HG03342 (cell line): ENCODE results near the gene SGO2.

Source experiments
- ATAC-seq: cut with Tn5 transposase; IDR thresholded peaks from one replicate; pipeline ENCODE4 v1.9.1; 2021; ENCODE audit warnings: mild to moderate bottlenecking, moderate library complexity; ENCODE audit not compliant: unreplicated experiment

Gene SGO2, protein sequence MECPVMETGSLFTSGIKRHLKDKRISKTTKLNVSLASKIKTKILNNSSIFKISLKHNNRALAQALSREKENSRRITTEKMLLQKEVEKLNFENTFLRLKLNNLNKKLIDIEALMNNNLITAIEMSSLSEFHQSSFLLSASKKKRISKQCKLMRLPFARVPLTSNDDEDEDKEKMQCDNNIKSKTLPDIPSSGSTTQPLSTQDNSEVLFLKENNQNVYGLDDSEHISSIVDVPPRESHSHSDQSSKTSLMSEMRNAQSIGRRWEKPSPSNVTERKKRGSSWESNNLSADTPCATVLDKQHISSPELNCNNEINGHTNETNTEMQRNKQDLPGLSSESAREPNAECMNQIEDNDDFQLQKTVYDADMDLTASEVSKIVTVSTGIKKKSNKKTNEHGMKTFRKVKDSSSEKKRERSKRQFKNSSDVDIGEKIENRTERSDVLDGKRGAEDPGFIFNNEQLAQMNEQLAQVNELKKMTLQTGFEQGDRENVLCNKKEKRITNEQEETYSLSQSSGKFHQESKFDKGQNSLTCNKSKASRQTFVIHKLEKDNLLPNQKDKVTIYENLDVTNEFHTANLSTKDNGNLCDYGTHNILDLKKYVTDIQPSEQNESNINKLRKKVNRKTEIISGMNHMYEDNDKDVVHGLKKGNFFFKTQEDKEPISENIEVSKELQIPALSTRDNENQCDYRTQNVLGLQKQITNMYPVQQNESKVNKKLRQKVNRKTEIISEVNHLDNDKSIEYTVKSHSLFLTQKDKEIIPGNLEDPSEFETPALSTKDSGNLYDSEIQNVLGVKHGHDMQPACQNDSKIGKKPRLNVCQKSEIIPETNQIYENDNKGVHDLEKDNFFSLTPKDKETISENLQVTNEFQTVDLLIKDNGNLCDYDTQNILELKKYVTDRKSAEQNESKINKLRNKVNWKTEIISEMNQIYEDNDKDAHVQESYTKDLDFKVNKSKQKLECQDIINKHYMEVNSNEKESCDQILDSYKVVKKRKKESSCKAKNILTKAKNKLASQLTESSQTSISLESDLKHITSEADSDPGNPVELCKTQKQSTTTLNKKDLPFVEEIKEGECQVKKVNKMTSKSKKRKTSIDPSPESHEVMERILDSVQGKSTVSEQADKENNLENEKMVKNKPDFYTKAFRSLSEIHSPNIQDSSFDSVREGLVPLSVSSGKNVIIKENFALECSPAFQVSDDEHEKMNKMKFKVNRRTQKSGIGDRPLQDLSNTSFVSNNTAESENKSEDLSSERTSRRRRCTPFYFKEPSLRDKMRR

DNA sequence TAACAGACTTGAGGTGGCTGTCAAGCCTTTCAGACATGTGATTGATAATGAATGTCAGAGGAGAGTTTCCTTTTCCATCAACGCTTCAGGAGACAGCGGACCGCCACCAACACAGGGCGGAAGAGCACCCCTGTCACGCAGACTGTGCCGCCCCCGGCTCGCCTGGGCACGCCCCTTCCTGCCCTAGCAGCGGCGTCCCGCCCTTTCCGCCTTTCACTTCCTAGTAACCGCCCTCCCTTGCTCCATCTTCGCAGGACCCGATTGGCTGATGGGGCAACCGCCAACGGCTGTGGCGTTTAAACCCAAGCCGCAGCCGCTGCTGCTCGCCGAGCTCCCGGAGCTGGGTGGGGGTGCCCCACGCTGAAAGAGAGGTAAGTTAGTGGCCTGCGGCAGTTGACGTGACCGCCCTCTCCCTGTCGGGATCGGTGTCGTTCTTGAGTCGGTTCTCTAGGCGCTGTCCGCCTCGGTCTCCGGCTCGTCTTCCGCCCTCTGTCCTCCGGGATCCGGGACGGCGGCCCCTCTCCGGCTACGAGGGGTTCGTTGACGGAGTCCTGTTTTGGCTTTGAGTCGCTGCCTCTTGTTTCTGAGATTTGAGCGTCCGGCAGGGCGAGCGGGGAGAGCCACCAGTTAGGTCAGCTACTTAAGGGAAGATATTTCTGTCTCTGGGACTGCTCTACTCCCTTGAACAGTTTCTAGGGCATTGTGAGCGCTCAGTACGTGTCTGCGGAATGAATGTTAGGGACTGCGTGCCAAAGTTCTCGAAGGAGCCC lies at the start of gene SGO2:
Gene SGO2 (plus strand): TSS at position 326 of the 770 bp plus-strand sequence. CDS start 6,769 bp downstream, outside the sequence.
- ATAC-seq = peak; percentile 100

GRCh38 chr2:200476836-200477235 lies 49.2 kb upstream of the SGO2 start:
- no peak for ATAC-seq

- ATAC-seq = no peak
These were observed 48.3 kb upstream of the SGO2 start for GRCh38 chr2:200477667-200478131.

DNA sequence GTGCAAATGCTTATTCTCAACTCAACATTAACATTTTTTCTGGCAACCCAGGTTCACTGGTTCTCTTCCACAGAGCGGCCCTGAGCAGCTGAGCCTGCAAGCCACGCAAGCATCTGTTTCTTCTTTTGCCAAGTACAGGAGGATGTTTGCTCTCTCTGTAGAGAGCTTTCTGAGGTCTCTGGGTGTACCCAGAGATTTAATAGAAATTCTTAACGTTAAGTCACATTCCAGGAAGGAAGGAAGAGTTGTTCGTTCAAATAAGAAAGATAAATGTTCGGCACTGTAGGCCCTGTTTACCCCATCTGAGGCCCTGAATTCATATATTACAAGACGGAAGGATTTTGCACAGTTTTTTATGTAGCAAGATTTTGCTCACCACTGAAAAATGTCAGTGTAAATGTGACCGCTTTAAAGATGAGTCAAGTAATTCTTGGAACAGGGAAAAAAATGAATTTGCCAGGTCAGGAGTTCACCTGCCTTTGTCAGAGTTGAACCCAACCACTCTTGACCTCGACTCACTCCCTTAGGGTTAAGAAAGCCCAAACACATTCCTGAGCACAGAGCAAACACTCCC lies 46.2 kb upstream of the SGO2 start:
- ATAC-seq = no peak

GRCh38 chr2:200482194-200482593 lies 43.8 kb upstream of the SGO2 start:
- peak; percentile 47 for ATAC-seq

GRCh38 chr2:200483729-200484198 lies 42.2 kb upstream of the SGO2 start:
- peak; percentile 74 for ATAC-seq

GRCh38 chr2:200484934-200485333 lies 41.1 kb upstream of the SGO2 start:
- ATAC-seq = no peak

DNA sequence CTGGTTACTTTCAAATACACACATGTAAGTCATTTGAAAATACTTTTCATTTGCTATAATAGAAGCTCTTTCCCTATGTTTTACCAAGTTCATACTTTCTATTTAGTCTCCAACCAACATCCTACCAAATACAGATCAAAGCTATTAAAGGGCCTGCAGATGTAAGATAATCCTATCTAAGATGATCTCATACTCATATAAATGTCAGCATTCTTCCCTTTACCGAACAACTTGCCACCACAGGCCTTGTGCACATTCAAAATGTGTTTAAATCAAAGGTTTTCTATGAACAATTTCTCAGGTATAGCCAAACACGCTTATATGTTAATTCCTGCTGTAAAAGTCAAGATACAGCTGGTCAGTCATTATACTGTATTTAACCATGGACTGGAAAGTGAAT lies 39.5 kb upstream of the SGO2 start:
- ATAC-seq = no peak

DNA sequence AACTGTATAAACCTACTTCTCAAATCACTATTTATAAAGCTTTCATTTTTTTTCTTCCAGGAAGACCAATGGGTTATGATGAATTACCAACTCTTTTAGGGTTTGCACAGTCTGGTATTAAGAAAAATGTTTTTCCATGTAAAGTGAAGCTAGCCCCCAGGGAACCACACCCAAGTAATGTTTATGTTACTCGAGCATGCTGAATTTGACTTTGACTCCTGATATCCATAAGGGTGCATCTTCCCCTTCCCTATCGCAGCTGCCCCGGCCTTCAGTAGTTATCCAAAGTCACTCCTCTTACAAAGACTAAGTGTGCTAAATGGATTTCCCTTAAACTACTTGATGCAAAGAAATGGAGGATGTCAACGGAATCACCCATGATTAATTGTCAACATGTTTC lies 37.8 kb upstream of the SGO2 start:
- no peak for ATAC-seq

DNA sequence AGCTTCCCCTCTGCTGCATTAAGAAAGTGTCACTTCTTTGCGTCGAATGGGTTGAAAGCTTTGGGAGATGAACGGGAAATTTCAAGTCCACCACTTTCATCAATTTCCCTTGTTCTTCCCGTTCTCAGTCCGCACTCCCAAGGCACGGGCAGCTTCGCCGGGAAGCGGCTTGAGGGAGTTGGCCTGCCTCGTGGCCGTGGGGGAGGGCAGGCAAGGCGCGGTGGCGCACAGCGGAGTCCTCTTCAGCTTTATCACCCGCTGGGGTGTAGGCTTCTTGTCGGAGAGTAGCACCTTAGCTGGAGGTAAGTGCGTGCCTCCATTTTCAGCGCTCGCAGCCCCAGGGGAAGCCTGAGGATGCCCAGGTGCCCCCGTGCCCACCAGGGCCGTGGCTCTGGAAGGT lies 36.0 kb upstream of the SGO2 start:
- ATAC-seq = no peak

DNA sequence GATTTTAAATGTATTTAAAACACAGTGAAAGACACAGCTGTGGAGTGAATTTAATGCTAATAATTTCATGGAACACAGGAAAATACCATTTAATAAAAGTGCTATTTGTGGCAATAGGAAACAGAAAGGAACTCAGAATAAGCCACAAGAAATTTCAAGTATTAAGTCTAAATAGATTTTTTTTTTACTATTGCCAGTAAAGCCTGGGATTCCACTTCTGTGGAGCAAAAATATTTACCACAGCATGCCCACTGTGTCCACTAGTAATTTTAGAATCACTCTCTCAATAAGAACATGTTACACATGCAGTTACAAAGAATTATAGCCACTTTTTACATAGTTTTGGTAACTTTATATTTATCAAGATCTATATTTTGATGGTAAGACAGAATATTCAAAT lies 33.4 kb upstream of the SGO2 start:
- ATAC-seq = no peak

DNA sequence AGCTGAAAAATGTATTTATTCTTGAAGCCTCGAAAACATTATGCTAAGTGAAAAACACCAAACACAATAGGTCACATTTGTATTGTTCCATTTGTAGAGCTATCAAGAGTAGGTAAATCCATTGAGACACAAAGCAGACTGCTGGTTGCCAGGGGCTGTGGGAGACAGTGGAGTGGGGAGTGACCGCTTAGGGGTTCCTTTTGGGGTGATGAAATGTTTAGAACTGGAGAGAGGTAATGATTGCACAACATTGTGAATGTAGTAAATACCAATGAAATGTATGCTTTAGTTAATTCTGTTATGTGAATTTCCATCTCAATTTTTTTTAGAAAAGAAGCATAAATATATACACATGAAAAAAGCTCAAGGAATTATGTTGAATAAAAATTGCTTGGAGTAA lies 32.0 kb upstream of the SGO2 start:
- no peak for ATAC-seq

DNA sequence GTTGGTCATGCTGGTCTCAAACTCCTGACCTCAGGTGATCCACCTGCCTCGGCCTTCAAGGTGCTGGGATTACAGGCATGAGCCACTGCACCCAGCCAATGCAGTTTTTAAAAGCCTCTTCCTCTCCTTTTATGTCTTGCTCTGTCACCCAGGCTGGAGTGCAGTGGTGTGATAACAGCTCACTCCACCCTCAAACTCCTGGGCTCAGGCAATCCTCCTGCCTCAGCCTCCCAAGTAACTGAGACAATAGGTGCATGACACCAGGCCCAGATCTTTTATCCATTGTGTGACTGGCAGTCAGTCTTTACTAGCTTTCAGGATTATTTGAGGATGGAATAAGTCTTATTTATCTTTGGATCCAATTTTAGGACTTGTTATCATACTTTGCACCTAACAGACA lies 29.3 kb upstream of the SGO2 start:
- ATAC-seq = no peak

- no peak for ATAC-seq
These were observed 27.4 kb upstream of the SGO2 start for GRCh38 chr2:200498402-200499162.

- no peak for ATAC-seq
These were observed 23.8 kb upstream of the SGO2 start for GRCh38 chr2:200502196-200502595.

DNA sequence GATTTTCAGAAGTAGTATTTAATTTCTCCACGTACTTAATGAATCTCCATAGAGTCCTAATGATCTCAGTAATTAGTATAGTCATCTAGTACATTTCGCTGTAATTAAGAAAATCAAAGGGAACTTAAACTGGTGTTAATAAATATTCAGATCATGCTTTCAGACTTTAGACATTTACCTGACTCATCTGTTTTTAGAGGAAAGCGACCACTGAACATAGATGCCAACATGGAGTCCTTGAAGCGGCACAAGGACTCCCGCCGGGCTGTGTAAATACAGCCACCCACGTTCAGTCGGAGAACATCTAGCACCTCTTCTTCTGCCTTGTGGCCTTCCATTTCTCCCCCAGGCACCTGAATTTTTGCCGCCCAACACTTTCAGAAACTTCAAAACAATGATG lies 19.3 kb upstream of the SGO2 start:
- ATAC-seq = no peak

- no peak for ATAC-seq
These were observed 18.8 kb upstream of the SGO2 start for GRCh38 chr2:200507179-200507578.

DNA sequence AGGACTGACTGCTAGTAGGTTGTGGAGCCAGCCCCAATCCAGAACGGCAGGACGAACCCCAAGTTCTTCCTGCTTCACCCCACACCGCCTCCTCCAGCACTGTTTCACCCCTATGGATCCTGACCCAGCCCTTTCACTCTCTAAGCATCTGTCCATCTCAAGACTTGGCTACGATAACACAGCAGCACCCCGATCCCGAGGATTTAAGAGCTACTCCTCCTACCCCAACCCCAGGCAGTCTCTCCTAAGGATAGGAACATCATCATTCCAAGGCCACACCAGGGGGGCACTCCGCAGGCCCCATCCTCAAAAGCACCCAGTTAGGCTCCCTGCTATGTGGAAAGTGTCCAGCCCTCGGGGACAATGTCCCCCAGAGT lies 16.8 kb upstream of the SGO2 start:
- peak; percentile 3 for ATAC-seq
